Measurements from ENCODE around the gene NMBR. TPM values are rescaled to one million over a fixed set of nuclear protein-coding genes. Genes with fewer than 3 reads are reported as not detected.

NMBR gene
- total RNA-seq, 1 experiment from 2014 or later, result not detected

DNA sequence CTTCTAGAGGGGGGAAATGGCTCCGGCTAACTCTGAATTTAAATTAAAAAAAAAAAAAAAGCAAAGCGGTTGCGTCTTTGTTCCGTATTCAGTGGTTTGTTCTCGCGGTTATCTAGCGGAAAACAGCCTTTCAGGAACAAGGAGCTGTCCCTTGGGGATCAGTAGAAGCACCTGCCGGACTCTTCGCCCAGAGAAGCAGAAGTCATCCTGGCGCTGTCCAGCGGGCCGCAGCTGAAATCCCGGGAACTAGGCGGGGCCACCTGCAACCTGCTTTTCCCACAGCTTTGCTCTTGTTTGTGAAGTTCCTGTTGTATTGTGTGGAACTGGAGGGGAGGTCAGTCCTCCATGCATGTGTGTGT lies 58.1 kb downstream of the NMBR start:
- no TSS peak for BruUV-seq (replicated peaks)

More for the DNA sequence above, 58.1 kb downstream of the NMBR start:
- no peak overlapping the region for H3K9ac ChIP-seq (ENCODE audit: low read length)
- H3K9me3 ChIP-seq (ENCODE audit: control insufficient read depth in 1 of 2, insufficient read depth in 1 of 2, low read depth in 1 of 2, low read length in 2 of 2), result no peaks in the 10 kb centered on the region
- H3K36me3 ChIP-seq (ENCODE audit: control insufficient read depth in 1 of 2, insufficient read depth in 2 of 2, low read length in 2 of 2), result no peaks in the 10 kb centered on the region
- no peaks in the 10 kb centered on the region for H3K9me2 ChIP-seq (ENCODE audit: insufficient read depth)
- ATAC-seq (no peak), DNase-seq (ENCODE audit: low read depth, low spot score) (no peak)
- H3K27ac ChIP-seq (ENCODE audit: low read depth, low read length), result no peak overlapping the region
- no peaks in the 10 kb centered on the region for H3K79me2 ChIP-seq (ENCODE audit: insufficient read depth, low read length)
- H3K4me2 ChIP-seq (ENCODE audit: low read length), result no peak overlapping the region
- H2AFZ ChIP-seq (ENCODE audit: low read depth, low read length, poor library complexity, severe bottlenecking), result no peak overlapping the region
- intact Hi-C loops (cut with micrococcal nuclease), result no loop called here
- ChIA-PET POLR2A (no interaction called here), RAD21 (ENCODE audit: low non-redundant PET in 1 of 2, low total read pairs in 2 of 2, uncharacterized antibody in 2 of 2, unreplicated experiment in 2 of 2) (no interaction called here), CTCF (no interaction called here)
- no peak for TF ChIP-seq FOSL1 (IDR thresholded peaks at IDR 0.05; ENCODE audit: low read depth)
- TF ChIP-seq, protein P1, sequence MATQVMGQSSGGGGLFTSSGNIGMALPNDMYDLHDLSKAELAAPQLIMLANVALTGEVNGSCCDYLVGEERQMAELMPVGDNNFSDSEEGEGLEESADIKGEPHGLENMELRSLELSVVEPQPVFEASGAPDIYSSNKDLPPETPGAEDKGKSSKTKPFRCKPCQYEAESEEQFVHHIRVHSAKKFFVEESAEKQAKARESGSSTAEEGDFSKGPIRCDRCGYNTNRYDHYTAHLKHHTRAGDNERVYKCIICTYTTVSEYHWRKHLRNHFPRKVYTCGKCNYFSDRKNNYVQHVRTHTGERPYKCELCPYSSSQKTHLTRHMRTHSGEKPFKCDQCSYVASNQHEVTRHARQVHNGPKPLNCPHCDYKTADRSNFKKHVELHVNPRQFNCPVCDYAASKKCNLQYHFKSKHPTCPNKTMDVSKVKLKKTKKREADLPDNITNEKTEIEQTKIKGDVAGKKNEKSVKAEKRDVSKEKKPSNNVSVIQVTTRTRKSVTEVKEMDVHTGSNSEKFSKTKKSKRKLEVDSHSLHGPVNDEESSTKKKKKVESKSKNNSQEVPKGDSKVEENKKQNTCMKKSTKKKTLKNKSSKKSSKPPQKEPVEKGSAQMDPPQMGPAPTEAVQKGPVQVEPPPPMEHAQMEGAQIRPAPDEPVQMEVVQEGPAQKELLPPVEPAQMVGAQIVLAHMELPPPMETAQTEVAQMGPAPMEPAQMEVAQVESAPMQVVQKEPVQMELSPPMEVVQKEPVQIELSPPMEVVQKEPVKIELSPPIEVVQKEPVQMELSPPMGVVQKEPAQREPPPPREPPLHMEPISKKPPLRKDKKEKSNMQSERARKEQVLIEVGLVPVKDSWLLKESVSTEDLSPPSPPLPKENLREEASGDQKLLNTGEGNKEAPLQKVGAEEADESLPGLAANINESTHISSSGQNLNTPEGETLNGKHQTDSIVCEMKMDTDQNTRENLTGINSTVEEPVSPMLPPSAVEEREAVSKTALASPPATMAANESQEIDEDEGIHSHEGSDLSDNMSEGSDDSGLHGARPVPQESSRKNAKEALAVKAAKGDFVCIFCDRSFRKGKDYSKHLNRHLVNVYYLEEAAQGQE (IDR thresholded peaks at IDR 0.05; ENCODE audit: low read depth), result peak; percentile 44
- no peaks in the 10 kb centered on the region for H4K20me1 ChIP-seq (ENCODE audit: insufficient read depth)
- no peaks in the 10 kb centered on the region for H3K4me1 ChIP-seq (ENCODE audit: control insufficient read depth in 1 of 2, insufficient read depth in 2 of 2, low read length in 2 of 2)
- H3K27me3 ChIP-seq (ENCODE audit: insufficient read depth, low read length), result no peaks in the 10 kb centered on the region
- no peak overlapping the region for H3K4me3 ChIP-seq (replicated peaks in 1 of 2; ENCODE audit: low read depth in 1 of 2, low read length in 2 of 2)

Measured in HCT116 (cell line).